Pancreas (tissue), 10 donors: ENCODE data around the gene ABCD4. TPM values are rescaled to one million over a fixed set of nuclear protein-coding genes. Genes with fewer than 3 reads are reported as not detected.
A peak's percentile ranks its signal among the peaks of the same experiment; 100 is the strongest.

ENCODE experiments used
- ATAC-seq, 4 donors: fragments of 200-7000 bp; cut with Tn5 transposase; one replicate each; pipeline versions ENCODE4 v1.8.0 to v1.9.1; 2020; ENCODE audit warnings: mild to moderate bottlenecking in 4 of 4, moderate library complexity in 4 of 4
- DNase-seq, 6 donors: peaks; one replicate each; pipeline ENCODE4 v3.0.0-alpha.2; 2020
- FAIRE-seq: peaks from 2 replicates; lab custom pipeline; 2012; peaks lifted over from hg19 to GRCh38; lab: Jason Lieb, UNC
- H3K27ac ChIP-seq, 4 donors: fragments of 200-600 bp; sonication (generic); 1 replicate in 3 of 4; 2 replicates in 1 of 4; pipeline versions ENCODE4 v1.5.0 to v1.8.0; 2020
- H3K27me3 ChIP-seq, 4 donors: fragments of 200-600 bp; one replicate each; pipeline ENCODE4 v1.8.0; 2021
- H3K36me3 ChIP-seq, 3 donors: fragments of 200-600 bp; sonication (generic) in 1 of 3; one replicate each; pipeline versions ENCODE4 v1.5.0 to v1.8.0; 2020 to 2021
- H3K4me1 ChIP-seq, 3 donors: fragments of 200-600 bp; one replicate each; pipeline ENCODE4 v1.8.0; 2021
- H3K4me3 ChIP-seq, 4 donors: fragments of 200-600 bp; sonication (generic) in 2 of 4; one replicate each; pipeline versions ENCODE4 v1.5.0 to v1.8.0; 2020 to 2021
- H3K9me3 ChIP-seq, 4 donors: fragments of 200-600 bp; one replicate each; pipeline ENCODE4 v1.8.0; 2021
- CTCF ChIP-seq, 4 donors: fragments of 200-600 bp; sonication (generic) in 3 of 4; IDR thresholded peaks; one replicate each; pipeline versions ENCODE4 v1.5.0 to v1.8.0; 2021; ENCODE audit warnings: antibody characterized with exemption in 4 of 4
- WGBS, 2 donors: extraction: QIAGEN DNeasy Blood & Tissue Kit; methylation state at CpG; one replicate each; pipeline ENCODE4 v1.1.7; 2013; 5-methylcytosine and 5-hydroxymethylcytosine counted together
- intact Hi-C, 3 donors: fragments of 100-400 bp; cut with DNase I; formaldehyde crosslinking; loops; one replicate each; pipeline versions ENCODE4 v1.11.1 to v1.14.2; 2022
- polyA plus RNA-seq, 2 donors: library from polyadenylated mRNA; stranded (reverse); fragments of 200-250 nt; gene quantifications; one replicate each; pipeline ENCODE4 v1.2.3, GENCODE V29; 2013
- total RNA-seq, 6 donors: library from RNA; stranded (reverse); fragmentation: NEBNext Ultra II Directional in 4 of 6; extraction: Animal tissue kit (Norgen Biotek cat#: 25700) in 4 of 6; gene quantifications; one replicate each; pipeline versions ENCODE4 v1.2.1 to v1.2.4, GENCODE V29; 2021 to 2023
- donor health status: healthy with polysubstance abuse.
- donor health status: DM: no; HTN: no; CAD: no; lungs with moderate emphysema.
- donor health status: DM: no; HTN: no; CAD: no.
- donor health status: control.
- donor health status: control.
- donor health status: Bipolar disorder and iron deficiency.
- donor health status: DM: yes; HTN: yes; CAD: no.
- donor health status: DM: no; HTN: no; CAD: no.
- donor health status: DM: no; HTN: no; CAD: no.
- donor health status: DM: yes; HTN: yes; CAD: no.

Gene ABCD4
- total and polyA plus RNA-seq, 8 donors = 15.5 to 68.1 (median 20.1) TPM

- H3K27me3 ChIP-seq = no peaks in the 10 kb centered on the region
- no peaks in the 10 kb centered on the region for H3K4me1 ChIP-seq
- no peak overlapping the region for H3K27ac ChIP-seq
- no peak overlapping the region for H3K4me3 ChIP-seq
- H3K36me3 ChIP-seq = no peaks in the 10 kb centered on the region
- H3K9me3 ChIP-seq = no peaks in the 10 kb centered on the region
- intact Hi-C loops = no loop called here
- FAIRE-seq = no peak
- DNase-seq = no peak
- peak; percentile 10 to 58 (median 50) for TF ChIP-seq CTCF (IDR thresholded peaks at IDR 0.05)
- ATAC-seq = peak in 3 of 4 donors; percentile 71 to 79 (median 74)
- WGBS, 2 donors = 44 to 49% methylated on average over 3 of the region's 3 CpGs
These were observed 22.2 kb upstream of the ABCD4 start for GRCh38 chr14:74324931-74325361.

- Histone ChIP-seq H3K27me3 (no peaks in the 10 kb centered on the region), H3K36me3 (no peaks in the 10 kb centered on the region), H3K27ac (no peak overlapping the region), H3K4me1 (no peaks in the 10 kb centered on the region), H3K9me3 (no peaks in the 10 kb centered on the region), H3K4me3 (no peak overlapping the region)
- DNase-seq (no peak), FAIRE-seq (no peak), ATAC-seq (no peak)
- 84 to 95% methylated on average over 4 of the region's 4 CpGs for WGBS, 2 donors
- intact Hi-C loops = no loop called here
- TF ChIP-seq CTCF (IDR thresholded peaks at IDR 0.05) = no peak
These were observed 11.8 kb upstream of the ABCD4 start for GRCh38 chr14:74314576-74314975.

GRCh38 chr14:74313601-74314000 is 10.9 kb upstream of the ABCD4 start:
- no peak overlapping the region for H3K27ac ChIP-seq
- H3K4me3 ChIP-seq = no peak overlapping the region
- no peaks in the 10 kb centered on the region for H3K36me3 ChIP-seq
- FAIRE-seq = no peak
- intact Hi-C loops = no loop called here
- H3K27me3 ChIP-seq = no peaks in the 10 kb centered on the region
- no peak for ATAC-seq
- H3K9me3 ChIP-seq = no peaks in the 10 kb centered on the region
- WGBS, 2 donors = 71 to 81% methylated on average over 5 of the region's 5 CpGs
- no peaks in the 10 kb centered on the region for H3K4me1 ChIP-seq
- no peak for TF ChIP-seq CTCF (IDR thresholded peaks at IDR 0.05)
- no peak for DNase-seq

- H3K36me3 ChIP-seq = no peaks in the 10 kb centered on the region
- H3K4me1 ChIP-seq = no peaks in the 10 kb centered on the region
- no peak for FAIRE-seq
- no peak for DNase-seq
- no peak overlapping the region for H3K27ac ChIP-seq
- no peak overlapping the region for H3K4me3 ChIP-seq
- 54 to 68% methylated on average over 2 of the region's 2 CpGs for WGBS, 2 donors
- no peak for TF ChIP-seq CTCF (IDR thresholded peaks at IDR 0.05)
- H3K27me3 ChIP-seq = no peaks in the 10 kb centered on the region
- intact Hi-C loops = no loop called here
- no peak for ATAC-seq
- no peaks in the 10 kb centered on the region for H3K9me3 ChIP-seq
These were observed 9.4 kb upstream of the ABCD4 start for GRCh38 chr14:74312161-74312560.

GRCh38 chr14:74309125-74310022 is 6.6 kb upstream of the ABCD4 start:
- Histone ChIP-seq H3K4me3 (no peak overlapping the region), H3K27me3 (no peaks in the 10 kb centered on the region), H3K27ac (no peak overlapping the region), H3K36me3 (no peaks in the 10 kb centered on the region), H3K4me1 (no peaks in the 10 kb centered on the region), H3K9me3 (no peaks in the 10 kb centered on the region)
- no peak for TF ChIP-seq CTCF (IDR thresholded peaks at IDR 0.05)
- 63 to 67% methylated on average over 8 of the region's 8 CpGs for WGBS, 2 donors
- no peak for ATAC-seq
- no peak for DNase-seq
- no peak for FAIRE-seq
- intact Hi-C loops = no loop called here
